Activated CD8-positive, alpha-beta memory T cell treated with anti-CD3 and anti-CD28 coated beads, Interleukin-2, amount 50 U/mL, for 48 hours (primary cell): ENCODE results near the gene AGXT2.
"Not testable (repeated sequence)": the region's sequence is repeated elsewhere in the genome, so short reads cannot be mapped to it uniquely, and the experiment has no call there.

ENCODE experiments used
- DNase-seq: peaks from one replicate; pipeline ENCODE4 v3.0.0-alpha.2; 2020

The AGXT2 gene

GRCh38 chr5:35050541-35051126 lies 2.9 kb upstream of the AGXT2 start:
- DNase-seq, result no peak

- no peak for DNase-seq
These were observed 1.2 kb upstream of the AGXT2 start for GRCh38 chr5:35048910-35049309.

- DNase-seq, result no peak
These were observed 975 bp downstream of the AGXT2 start for GRCh38 chr5:35046774-35047173.

- no peak for DNase-seq
These were observed 2.5 kb downstream of the AGXT2 start for GRCh38 chr5:35045280-35045679.

GRCh38 chr5:35044649-35045048 lies 3.1 kb downstream of the AGXT2 start:
- DNase-seq, result no peak

GRCh38 chr5:35042781-35043180 lies 5.0 kb downstream of the AGXT2 start:
- DNase-seq, result no peak

- DNase-seq, result no peak
These were observed 6.5 kb downstream of the AGXT2 start for GRCh38 chr5:35041261-35041660.

GRCh38 chr5:35038891-35039290 lies 8.9 kb downstream of the AGXT2 start:
- no peak for DNase-seq

- no peak for DNase-seq
These were observed 11.2 kb downstream of the AGXT2 start for GRCh38 chr5:35036536-35036935.

- not testable (repeated sequence) for DNase-seq
These were observed 11.8 kb downstream of the AGXT2 start for GRCh38 chr5:35035929-35036328.

- no peak for DNase-seq
These were observed 12.5 kb downstream of the AGXT2 start for GRCh38 chr5:35035271-35035670.

- DNase-seq, result no peak
These were observed 15.4 kb downstream of the AGXT2 start for GRCh38 chr5:35032356-35032755.

GRCh38 chr5:35031276-35031675 lies 16.5 kb downstream of the AGXT2 start:
- DNase-seq, result no peak

- no peak for DNase-seq
These were observed 17.2 kb downstream of the AGXT2 start for GRCh38 chr5:35030426-35031100.

GRCh38 chr5:35029333-35029732 lies 18.4 kb downstream of the AGXT2 start:
- DNase-seq, result no peak

GRCh38 chr5:35026941-35027340 lies 20.8 kb downstream of the AGXT2 start:
- DNase-seq, result no peak

GRCh38 chr5:35026280-35026840 lies 21.4 kb downstream of the AGXT2 start:
- no peak for DNase-seq

- no peak for DNase-seq
These were observed 22.7 kb downstream of the AGXT2 start for GRCh38 chr5:35024911-35025510.

GRCh38 chr5:35023391-35024178 lies 24.2 kb downstream of the AGXT2 start:
- DNase-seq, result no peak

- DNase-seq, result no peak
These were observed 31.3 kb downstream of the AGXT2 start for GRCh38 chr5:35016174-35017051.

- no peak for DNase-seq
These were observed 32.7 kb downstream of the AGXT2 start for GRCh38 chr5:35015063-35015462.

GRCh38 chr5:35012796-35013195 lies 35.0 kb downstream of the AGXT2 start:
- DNase-seq, result no peak
